H1 (cell line): ENCODE measurements around the gene RPS29. TPM values are rescaled to one million over a fixed set of nuclear protein-coding genes. Genes with fewer than 3 reads are reported as not detected.

Experiments used
- CBX5 ChIP-seq: fragments of 300-800, 300-1000 bp; sonication (generic); IDR thresholded peaks from 2 replicates; pipeline ENCODE4 v1.7.1; 2016; ENCODE audit warnings: antibody characterized with exemption, low read length, low read depth
- CHD1 ChIP-seq: IDR thresholded peaks from 2 replicates; pipeline ENCODE4 v1.6.1; 2012; ENCODE audit warnings: low read depth, low read length, improper control_type of control experiment
- EGR1 ChIP-seq: IDR thresholded peaks from 2 replicates; pipeline ENCODE4 v1.6.1; 2011; ENCODE audit warnings: low read depth, low read length, borderline replicate concordance
- GABPA ChIP-seq: IDR thresholded peaks from 2 replicates; pipeline ENCODE4 v1.6.1; 2011; ENCODE audit warnings: mild to moderate bottlenecking, low read length, moderate library complexity, borderline replicate concordance; ENCODE audit not compliant: insufficient read depth
- NANOG ChIP-seq: IDR thresholded peaks from 2 replicates; pipeline ENCODE4 v1.6.1; 2011; ENCODE audit warnings: low read length, low read depth, mild to moderate bottlenecking, inconsistent platforms; ENCODE audit not compliant: insufficient read depth, poor library complexity, severe bottlenecking
- RFX5 ChIP-seq: IDR thresholded peaks from 2 replicates; pipeline ENCODE4 v1.6.1; 2011; ENCODE audit warnings: low read depth, low read length, improper control_type of control experiment, borderline replicate concordance
- USF2 ChIP-seq: IDR thresholded peaks from 2 replicates; pipeline ENCODE4 v1.6.1; 2011; ENCODE audit warnings: low read length, improper control_type of control experiment
- polyA plus RNA-seq, 7 experiments: library from polyadenylated mRNA; depleted of rRNA in 3 of 7; stranded (reverse) in 5 of 7; unstranded in 2 of 7; fragments of >200 nt in 5 of 7; fragments of 200-250 nt in 2 of 7; gene quantifications; 1 replicate in 5 of 7; 2 replicates in 1 of 7; 4 replicates in 1 of 7; pipeline versions ENCODE4 v1.2.1 to v1.2.3, GENCODE V29; 2011 to 2013; ENCODE audit warnings: missing spikeins in 2 of 7, mixed read lengths in 2 of 7
- total RNA-seq: library from RNA; stranded (reverse); fragmentation: NEBNext Ultra II Directional; extraction: Animal tissue kit (Norgen Biotek cat#: 25700); gene quantifications from 2 replicates; pipeline ENCODE4 v1.2.1, GENCODE V29; 2021

The RPS29 gene
- total and polyA plus RNA-seq, 2 of the 8 experiments (the other 6 are each of a cell fraction or from before 2014, with no cell fraction given), result 2,193 to 23,165 TPM

DNA sequence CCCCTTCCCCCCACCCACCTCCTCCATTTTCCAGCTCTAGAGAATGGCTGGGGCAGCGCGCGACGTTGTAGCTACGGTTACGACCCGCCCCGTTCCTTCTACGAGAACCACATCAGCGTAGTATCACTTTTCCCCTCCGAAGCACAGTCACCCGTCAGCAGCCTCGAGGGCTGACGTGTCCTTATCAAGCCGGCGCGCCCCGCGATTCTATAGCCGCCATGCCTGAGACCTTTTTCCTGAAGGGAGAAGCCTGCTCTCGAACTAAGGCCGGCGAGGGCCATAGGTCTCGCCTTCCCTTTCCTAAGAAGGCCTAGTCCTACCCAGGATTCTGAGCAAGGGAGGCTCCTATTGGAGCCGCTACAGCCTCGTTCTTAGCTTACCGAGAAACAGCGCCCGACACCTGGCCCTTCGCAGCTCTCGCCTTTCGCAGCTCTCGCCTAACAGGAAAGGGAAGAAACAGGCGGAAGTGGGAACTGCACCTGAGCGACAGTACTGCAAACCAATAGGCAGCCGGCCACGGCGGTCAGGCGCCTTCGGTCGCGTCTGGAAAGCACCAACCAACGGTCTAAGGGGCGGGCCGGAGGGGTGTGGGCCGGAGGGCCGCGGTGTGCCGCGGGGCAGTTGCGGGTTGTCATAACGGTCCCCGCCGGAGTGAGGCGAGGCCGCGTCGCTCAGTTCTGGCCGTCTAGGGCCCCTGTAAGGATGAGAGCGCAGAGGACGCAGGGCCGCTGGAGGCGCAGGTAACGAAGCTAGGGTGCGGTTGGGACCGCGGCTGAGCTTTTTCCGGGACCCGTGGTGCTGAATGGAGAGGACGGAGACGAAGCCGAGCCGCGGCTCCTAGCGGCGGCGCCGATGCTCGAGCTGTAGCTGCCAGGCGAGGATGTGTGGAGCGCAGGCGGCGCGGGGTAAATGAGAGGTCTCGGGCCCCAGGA lies 34.3 kb upstream of the RPS29 start, which contains the start of the genes MGAT2 and RPL36AL (continued):
- peak; percentile 85 for TF ChIP-seq GABPA
- no peak for TF ChIP-seq CHD1
- peak; percentile 62; the same call in 1 of the 2 replicates for TF ChIP-seq USF2
- TF ChIP-seq EGR1, result no peak
- no peak for TF ChIP-seq RFX5
- TF ChIP-seq CBX5, result no peak
- TF ChIP-seq NANOG, result no peak
